GM23248 (cell line): ENCODE measurements around the gene GLS.

Experiments used
- EZH2 ChIP-seq: fragments of 200-600 bp; sonication (generic); IDR thresholded peaks from 2 replicates; pipeline ENCODE4 v1.6.1; 2018; ENCODE audit warnings: antibody characterized with exemption, mild to moderate bottlenecking; ENCODE audit not compliant: insufficient read depth, poor library complexity, severe bottlenecking
- EZH2phosphoT487 ChIP-seq: fragments of 200-600 bp; sonication (generic); IDR thresholded peaks from 2 replicates; pipeline ENCODE4 v1.6.1; 2018; ENCODE audit warnings: antibody characterized with exemption, moderate library complexity, mild to moderate bottlenecking, low read depth; ENCODE audit not compliant: insufficient read depth

GRCh38 chr2:190979906-190980629 is 99.4 kb downstream of the GLS start:
- TF ChIP-seq EZH2 = no peak
- no peak for TF ChIP-seq EZH2phosphoT487
